Endodermal cell (in vitro differentiated cells): ENCODE results near the gene PAX7. TPM values are rescaled to one million over a fixed set of nuclear protein-coding genes. Genes with fewer than 3 reads are reported as not detected.
A peak's percentile ranks its signal among the peaks of the same experiment; 100 is the strongest.

Experiments
- DNase-seq: peaks from one replicate; pipeline ENCODE4 v3.0.0-alpha.2; 2017
- H3K27ac ChIP-seq: 2 replicates; pipeline ENCODE4 v1.5.1; 2013; ENCODE audit warnings: mild to moderate bottlenecking, low read depth, low read length, moderate library complexity
- H3K27me3 ChIP-seq: 2 replicates; pipeline ENCODE4 v1.6.1; 2013; ENCODE audit warnings: mild to moderate bottlenecking, low read length, moderate library complexity; ENCODE audit not compliant: insufficient read depth, control insufficient read depth, poor library complexity, severe bottlenecking
- H3K36me3 ChIP-seq: 2 replicates; pipeline ENCODE4 v1.7.0; 2013; ENCODE audit warnings: mild to moderate bottlenecking, low read length, moderate library complexity; ENCODE audit not compliant: control insufficient read depth, insufficient read depth
- H3K4me1 ChIP-seq: one replicate; pipeline ENCODE4 v1.7.0; 2013; ENCODE audit warnings: low read length; ENCODE audit not compliant: control insufficient read depth, insufficient read depth
- H3K4me3 ChIP-seq: 2 replicates; pipeline ENCODE4 v1.5.1; 2013; ENCODE audit warnings: mild to moderate bottlenecking, low read length, moderate library complexity
- H3K9ac ChIP-seq: 2 replicates; pipeline ENCODE4 v1.6.1; 2013; ENCODE audit warnings: mild to moderate bottlenecking, low read length, moderate library complexity; ENCODE audit not compliant: poor library complexity, severe bottlenecking; ENCODE audit errors: extremely low read depth
- H3K9me3 ChIP-seq: 2 replicates; pipeline ENCODE4 v1.6.1; 2013; ENCODE audit warnings: mild to moderate bottlenecking, low read length, moderate library complexity; ENCODE audit not compliant: control insufficient read depth
- H3K27ac Mint-ChIP-seq: 2 replicates; pipeline ENCODE4 v1.8.0; 2020; ENCODE audit warnings: mixed read lengths
- H3K27me3 Mint-ChIP-seq: 2 replicates; pipeline ENCODE4 v1.8.0; 2021; ENCODE audit warnings: mild to moderate bottlenecking, mixed read lengths; ENCODE audit not compliant: insufficient read depth
- H3K36me3 Mint-ChIP-seq: 2 replicates; pipeline ENCODE4 v1.8.0; 2020; ENCODE audit warnings: low read depth, mixed read lengths
- H3K4me1 Mint-ChIP-seq: 2 replicates; pipeline ENCODE4 v1.8.0; 2020; ENCODE audit warnings: mixed read lengths
- H3K4me3 Mint-ChIP-seq: 2 replicates; pipeline ENCODE4 v1.8.0; 2020; ENCODE audit warnings: mild to moderate bottlenecking, moderate library complexity, mixed read lengths
- H3K9me3 Mint-ChIP-seq: 2 replicates; pipeline ENCODE4 v1.8.0; 2020; ENCODE audit warnings: mild to moderate bottlenecking, mixed read lengths
- WGBS, 2 experiments: methylation state at CpG; one replicate each; pipeline versions ENCODE4 v1.1.5 to v1.1.7; 2013; ENCODE audit warnings: missing lambda C conversion rate in 2 of 2, mixed read lengths in 1 of 2; ENCODE audit not compliant: insufficient coverage in 1 of 2, insufficient read length in 1 of 2; 5-methylcytosine and 5-hydroxymethylcytosine counted together
- total RNA-seq, 2 donors: library from RNA; stranded (reverse); fragmentation: NEBNext Ultra II Directional in 1 of 2; extraction: Animal tissue kit (Norgen Biotek cat#: 25700) in 1 of 2; gene quantifications; 2 replicates in 1 of 2; 3 replicates in 1 of 2; pipeline ENCODE4 v1.2.1, GENCODE V29; 2021
- TF ChIP-seq, protein P1 (sequence below): fragments of 200-600 bp; sonication (generic); conservative IDR thresholded peaks from 2 replicates; pipeline ENCODE4 v1.5.0; 2021; ENCODE audit warnings: antibody characterized with exemption, mild to moderate bottlenecking

PAX7 gene
- total RNA-seq, 2 donors from 2014 or later, result 2.2 to 2.4 TPM

DNA sequence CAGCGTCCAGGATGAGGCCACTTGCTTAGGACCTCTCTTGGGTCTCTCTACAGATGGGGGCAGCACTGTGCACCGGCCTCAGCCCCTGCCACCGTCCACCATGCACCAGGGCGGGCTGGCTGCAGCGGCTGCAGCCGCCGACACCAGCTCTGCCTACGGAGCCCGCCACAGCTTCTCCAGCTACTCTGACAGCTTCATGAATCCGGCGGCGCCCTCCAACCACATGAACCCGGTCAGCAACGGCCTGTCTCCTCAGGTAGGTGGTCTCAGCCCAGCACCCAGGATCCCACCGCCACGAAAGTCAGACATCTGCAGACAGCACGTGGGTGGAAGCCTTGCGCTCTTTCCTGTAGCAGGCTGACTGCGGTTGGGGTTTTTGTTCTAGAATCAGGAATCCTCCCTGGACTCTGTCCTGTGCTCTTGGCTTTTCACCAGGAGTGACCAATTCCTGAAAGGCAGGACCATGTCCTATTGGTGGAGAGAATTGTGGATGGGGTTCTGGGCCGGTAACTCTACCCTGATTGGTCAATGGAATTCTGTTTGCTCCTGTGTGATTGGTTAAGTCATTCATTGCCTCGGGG, 72.5 kb downstream of the PAX7 start:
- peak; percentile 91 for DNase-seq
- WGBS, 2 experiments, result 70 to 75% methylated on average over 17 to 21 of the region's 21 CpGs
- Histone ChIP-seq H3K9me3 (no peaks in the 10 kb centered on the region), H3K9ac (no peak overlapping the region), H3K4me3 (no peak overlapping the region), H3K27ac (no peak overlapping the region), H3K27me3 (no peaks in the 10 kb centered on the region), H3K36me3 (no peaks in the 10 kb centered on the region), H3K4me1 (no peaks in the 10 kb centered on the region)
- TF ChIP-seq, protein P1, sequence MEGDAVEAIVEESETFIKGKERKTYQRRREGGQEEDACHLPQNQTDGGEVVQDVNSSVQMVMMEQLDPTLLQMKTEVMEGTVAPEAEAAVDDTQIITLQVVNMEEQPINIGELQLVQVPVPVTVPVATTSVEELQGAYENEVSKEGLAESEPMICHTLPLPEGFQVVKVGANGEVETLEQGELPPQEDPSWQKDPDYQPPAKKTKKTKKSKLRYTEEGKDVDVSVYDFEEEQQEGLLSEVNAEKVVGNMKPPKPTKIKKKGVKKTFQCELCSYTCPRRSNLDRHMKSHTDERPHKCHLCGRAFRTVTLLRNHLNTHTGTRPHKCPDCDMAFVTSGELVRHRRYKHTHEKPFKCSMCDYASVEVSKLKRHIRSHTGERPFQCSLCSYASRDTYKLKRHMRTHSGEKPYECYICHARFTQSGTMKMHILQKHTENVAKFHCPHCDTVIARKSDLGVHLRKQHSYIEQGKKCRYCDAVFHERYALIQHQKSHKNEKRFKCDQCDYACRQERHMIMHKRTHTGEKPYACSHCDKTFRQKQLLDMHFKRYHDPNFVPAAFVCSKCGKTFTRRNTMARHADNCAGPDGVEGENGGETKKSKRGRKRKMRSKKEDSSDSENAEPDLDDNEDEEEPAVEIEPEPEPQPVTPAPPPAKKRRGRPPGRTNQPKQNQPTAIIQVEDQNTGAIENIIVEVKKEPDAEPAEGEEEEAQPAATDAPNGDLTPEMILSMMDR, result peak; percentile 76
- H3K4me3 Mint-ChIP-seq, result peak overlapping the region; percentile 37
- no peak overlapping the region for H3K27ac Mint-ChIP-seq
- peaks cover 55% of the 10 kb centered on the region for H3K27me3 Mint-ChIP-seq
- no peaks in the 10 kb centered on the region for H3K36me3 Mint-ChIP-seq
- H3K4me1 Mint-ChIP-seq, result peaks cover 2% of the 10 kb centered on the region
- H3K9me3 Mint-ChIP-seq, result no peaks in the 10 kb centered on the region

DNA sequence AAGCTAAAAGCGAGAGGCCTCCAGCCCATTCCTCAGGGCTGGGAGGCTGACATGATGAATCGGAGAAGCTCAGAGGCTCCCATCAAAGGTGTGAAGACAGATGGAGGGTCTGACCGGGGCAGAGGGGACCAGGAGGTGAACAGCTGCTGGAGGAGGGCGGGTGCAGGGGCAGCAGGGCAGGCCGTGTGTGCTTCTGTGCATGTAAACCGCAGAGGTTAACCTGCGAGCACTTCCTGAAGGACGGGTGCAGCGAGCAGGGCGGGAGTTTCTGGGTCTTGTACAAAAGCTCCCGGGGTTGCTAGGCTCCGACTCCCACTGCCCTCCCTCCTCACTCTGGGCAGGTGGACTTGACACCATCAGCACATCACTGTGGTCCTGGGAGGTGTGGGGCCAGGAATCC, 75.2 kb downstream of the PAX7 start:
- peaks cover 4% of the 10 kb centered on the region for H3K27me3 ChIP-seq
- H3K27ac Mint-ChIP-seq, result no peak overlapping the region
- TF ChIP-seq, protein P1, result no peak

DNA sequence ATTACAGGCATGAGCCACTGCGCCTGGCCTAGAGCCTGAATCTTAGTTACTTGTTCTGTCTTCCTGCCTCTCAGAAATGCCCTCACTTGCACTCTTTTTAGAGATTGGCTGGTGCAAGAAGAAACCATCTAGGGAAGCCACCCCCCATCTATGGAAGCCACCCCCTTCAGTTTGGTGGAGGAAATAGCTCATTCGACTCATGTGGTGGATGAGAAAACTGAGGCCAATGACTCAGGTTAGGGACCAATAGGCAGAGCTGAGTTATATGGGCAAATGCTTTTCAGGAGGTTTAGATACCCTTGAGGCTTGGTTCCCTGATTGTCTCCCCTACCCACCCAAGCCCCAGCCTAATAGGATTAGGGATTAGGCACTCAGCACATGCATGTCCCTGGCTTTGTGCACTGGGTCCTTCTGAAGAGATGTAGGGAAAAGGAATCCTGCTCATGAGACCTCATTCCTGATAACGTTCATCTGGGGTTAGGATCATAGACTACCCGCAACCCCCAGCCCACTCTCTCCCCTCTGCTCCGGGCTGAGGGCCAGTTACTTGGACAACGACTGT, 77.1 kb downstream of the PAX7 start:
- Histone ChIP-seq H3K36me3 (no peaks in the 10 kb centered on the region), H3K27ac (no peak overlapping the region), H3K4me1 (no peaks in the 10 kb centered on the region), H3K9me3 (no peaks in the 10 kb centered on the region), H3K27me3 (peaks cover 4% of the 10 kb centered on the region), H3K9ac (no peak overlapping the region), H3K4me3 (no peak overlapping the region)
- 70 to 79% methylated on average over 4 to 6 of the region's 6 CpGs for WGBS, 2 experiments
- Mint-ChIP-seq H3K4me3 (no peak overlapping the region), H3K27ac (no peak overlapping the region), H3K36me3 (no peaks in the 10 kb centered on the region), H3K4me1 (peaks cover 2% of the 10 kb centered on the region), H3K9me3 (no peaks in the 10 kb centered on the region), H3K27me3 (peaks cover 66% of the 10 kb centered on the region)
- TF ChIP-seq, protein P1, result no peak
- peak; percentile 61 for DNase-seq

More for the DNA sequence above, 75.2 kb downstream of the PAX7 start:
- no peaks in the 10 kb centered on the region for H3K9me3 Mint-ChIP-seq
- peaks cover 2% of the 10 kb centered on the region for H3K4me1 Mint-ChIP-seq
- DNase-seq, result no peak
- H3K4me3 ChIP-seq, result no peak overlapping the region
- no peaks in the 10 kb centered on the region for H3K4me1 ChIP-seq
- 88 to 89% methylated on average over 8 to 12 of the region's 12 CpGs for WGBS, 2 experiments
- peaks cover 55% of the 10 kb centered on the region for H3K27me3 Mint-ChIP-seq
- no peak overlapping the region for H3K4me3 Mint-ChIP-seq
- H3K9me3 ChIP-seq, result no peaks in the 10 kb centered on the region
- H3K36me3 ChIP-seq, result no peaks in the 10 kb centered on the region
- no peak overlapping the region for H3K27ac ChIP-seq
- no peaks in the 10 kb centered on the region for H3K36me3 Mint-ChIP-seq
- H3K9ac ChIP-seq, result no peak overlapping the region
